ENCODE measurements around the gene DSCAML1. TPM values are rescaled to one million over a fixed set of nuclear protein-coding genes. Genes with fewer than 3 reads are reported as not detected.

DSCAML1 gene
- total and polyA plus RNA-seq, 10 of the 15 experiments (the other 5 are each of a cell fraction or from before 2014, with no cell fraction given): 0.03 to 0.18 (median 0.06) TPM; not detected in 1

- Histone ChIP-seq H3K4me3 (no peak overlapping the region), H3K79me2 (ENCODE audit: control insufficient read depth, insufficient read depth, low read length) (no peaks in the 10 kb centered on the region), H3K36me3 (ENCODE audit: control insufficient read depth in 2 of 2, insufficient read depth in 2 of 2, low read length in 1 of 2) (no peaks in the 10 kb centered on the region), H3K27ac (ENCODE audit: control insufficient read depth, insufficient read depth) (no peak overlapping the region), H3K9me3 (replicated peaks; ENCODE audit: control insufficient read depth, insufficient read depth, low read length) (no peaks in the 10 kb centered on the region), H2AFZ (ENCODE audit: control insufficient read depth, low read depth, low read length) (no peak overlapping the region), H3K4me2 (ENCODE audit: control insufficient read depth, insufficient read depth) (no peak overlapping the region), H3K9ac (ENCODE audit: control insufficient read depth, insufficient read depth, low read length) (no peak overlapping the region), H3K4me1 (ENCODE audit: control insufficient read depth, insufficient read depth, low read length) (no peaks in the 10 kb centered on the region), H3K27me3 (replicated peaks in 1 of 2; ENCODE audit: control insufficient read depth in 2 of 2, insufficient read depth in 2 of 2, low read length in 1 of 2) (peaks cover 4 to 6% of the 10 kb centered on the region in 2 experiments; a peak in 3 of 4 replicates), H4K20me1 (ENCODE audit: control insufficient read depth, insufficient read depth) (no peaks in the 10 kb centered on the region)
- no peak for DNase-seq (ENCODE audit: low read depth, low spot score)
- intact Hi-C loops (cut with micrococcal nuclease; ENCODE audit: unreplicated experiment) (no loop called here), in situ Hi-C loops (cut with MboI) (no loop called here)
- WGBS (ENCODE audit: insufficient coverage, insufficient replicate concordance, low lambda C conversion rate, missing lambda C conversion rate): 56% methylated on average over 6 of the region's 9 CpGs
- POLR2A ChIA-PET: no interaction called here
- no peak for FAIRE-seq
- CTCF ChIA-PET: interaction anchor here (1.1 to 1.6 kb wide), 2 partner anchors 9 to 204 kb away, joined by 5 read pairs; no protein-coding TSS in a partner anchor
- SMC1A ChIA-PET (ENCODE audit: uncharacterized antibody, unreplicated experiment): no interaction called here
- RAD21 ChIA-PET (ENCODE audit: unreplicated experiment): no interaction called here
- BruUV-seq (replicated peaks): no TSS peak
- TF ChIP-seq RAD51 (IDR thresholded peaks at IDR 0.05) (no peak), RAD21 (IDR thresholded peaks at IDR 0.05; ENCODE audit: insufficient read depth, low read depth, low read length) (no peak), POU2F2 (IDR thresholded peaks at IDR 0.05; ENCODE audit: borderline replicate concordance, low read depth, low read length) (no peak), SMC3 (IDR thresholded peaks at IDR 0.05; ENCODE audit: borderline replicate concordance, low read length) (no peak), SRF (IDR thresholded peaks at IDR 0.05; ENCODE audit: low read depth in 2 of 2, low read length in 2 of 2) (no peak), STAT1 (conservative IDR thresholded peaks at IDR 0.05) (no peak), PRDM15 (CRISPR knock-in tag; IDR thresholded peaks at IDR 0.05) (no peak), JUND (IDR thresholded peaks at IDR 0.05; ENCODE audit: low read depth, low read length) (no peak), HDAC2 (IDR thresholded peaks at IDR 0.05) (no peak), CHD2 (IDR thresholded peaks at IDR 0.05; ENCODE audit: borderline replicate concordance, low read depth, low read length) (no peak), ZNF622 (IDR thresholded peaks at IDR 0.05) (no peak), ASH2L (IDR thresholded peaks at IDR 0.05; ENCODE audit: borderline replicate concordance, low read depth) (no peak), RCOR1 (conservative IDR thresholded peaks at IDR 0.05; ENCODE audit: low read depth, low read length) (no peak), YY1 (IDR thresholded peaks at IDR 0.05; ENCODE audit: low read depth, low read length) (no peak), NFYA (IDR thresholded peaks at IDR 0.05; ENCODE audit: borderline replicate concordance, low read depth, low read length) (no peak), TBL1XR1 (IDR thresholded peaks at IDR 0.05; ENCODE audit: low read depth, low read length) (no peak), NBN (IDR thresholded peaks at IDR 0.05) (no peak)
- no peak for ATAC-seq
Observed at GRCh38 chr11:117629891-117630538, 167.0 kb downstream of the DSCAML1 start.

Data from GM12878 (cell line).